Measurements from ENCODE around the gene NKX6-2. TPM values are rescaled to one million over a fixed set of nuclear protein-coding genes. Genes with fewer than 3 reads are reported as not detected.

The NKX6-2 gene
- total RNA-seq, 1 donor from 2014 or later, result not detected

GRCh38 chr10:132765435-132765834 is 20.5 kb downstream of the NKX6-2 start:
- Mint-ChIP-seq H3K9me3 (peaks cover 5% of the 10 kb centered on the region), H3K36me3 (ENCODE audit: low read depth) (peaks cover 24% of the 10 kb centered on the region), H3K4me1 (ENCODE audit: low read depth) (peaks cover 7% of the 10 kb centered on the region), H3K27me3 (ENCODE audit: low read depth) (no peaks in the 10 kb centered on the region), H3K4me3 (ENCODE audit: low read depth) (no peak overlapping the region), H3K27ac (no peak overlapping the region)
- DNase-seq (ENCODE audit: low spot score), result no peak
- intact Hi-C loops (cut with micrococcal nuclease), result no loop called here

- Mint-ChIP-seq H3K4me1 (ENCODE audit: low read depth) (peaks cover 7% of the 10 kb centered on the region), H3K36me3 (ENCODE audit: low read depth) (peaks cover 18% of the 10 kb centered on the region), H3K27ac (no peak overlapping the region), H3K9me3 (peaks cover 5% of the 10 kb centered on the region), H3K4me3 (ENCODE audit: low read depth) (no peak overlapping the region), H3K27me3 (ENCODE audit: low read depth) (no peaks in the 10 kb centered on the region)
- intact Hi-C loops (cut with micrococcal nuclease), result no loop called here
- no peak for DNase-seq (ENCODE audit: low spot score)
These were observed 21.8 kb downstream of the NKX6-2 start for GRCh38 chr10:132764108-132764507.

- no peak for DNase-seq (ENCODE audit: low spot score)
- no peak overlapping the region for H3K27ac Mint-ChIP-seq
These were observed 22.4 kb downstream of the NKX6-2 start for GRCh38 chr10:132763545-132763944.

GRCh38 chr10:132762267-132762666 is 23.7 kb downstream of the NKX6-2 start:
- Mint-ChIP-seq H3K36me3 (ENCODE audit: low read depth) (peaks cover 7% of the 10 kb centered on the region), H3K4me3 (ENCODE audit: low read depth) (no peak overlapping the region), H3K27ac (no peak overlapping the region), H3K4me1 (ENCODE audit: low read depth) (peaks cover 7% of the 10 kb centered on the region), H3K27me3 (ENCODE audit: low read depth) (no peaks in the 10 kb centered on the region), H3K9me3 (peaks cover 5% of the 10 kb centered on the region)
- intact Hi-C loops (cut with micrococcal nuclease), result no loop called here
- no peak for DNase-seq (ENCODE audit: low spot score)

More at GRCh38 chr10:132763545-132763944, 22.4 kb downstream of the NKX6-2 start:
- H3K36me3 Mint-ChIP-seq (ENCODE audit: low read depth), result peaks cover 12% of the 10 kb centered on the region
- H3K4me1 Mint-ChIP-seq (ENCODE audit: low read depth), result peaks cover 7% of the 10 kb centered on the region
- no peaks in the 10 kb centered on the region for H3K27me3 Mint-ChIP-seq (ENCODE audit: low read depth)
- H3K9me3 Mint-ChIP-seq, result peaks cover 5% of the 10 kb centered on the region
- intact Hi-C loops (cut with micrococcal nuclease), result no loop called here
- H3K4me3 Mint-ChIP-seq (ENCODE audit: low read depth), result no peak overlapping the region

- DNase-seq (ENCODE audit: low spot score), result no peak
- intact Hi-C loops (cut with micrococcal nuclease), result no loop called here
- no peak overlapping the region for H3K27ac Mint-ChIP-seq
- peaks cover 7% of the 10 kb centered on the region for H3K4me1 Mint-ChIP-seq (ENCODE audit: low read depth)
- H3K36me3 Mint-ChIP-seq (ENCODE audit: low read depth), result peaks cover 7% of the 10 kb centered on the region
- H3K9me3 Mint-ChIP-seq, result peaks cover 3% of the 10 kb centered on the region
- H3K27me3 Mint-ChIP-seq (ENCODE audit: low read depth), result no peaks in the 10 kb centered on the region
- no peak overlapping the region for H3K4me3 Mint-ChIP-seq (ENCODE audit: low read depth)
These were observed 24.4 kb downstream of the NKX6-2 start for GRCh38 chr10:132761395-132762060.

GRCh38 chr10:132758865-132759264 is 27.1 kb downstream of the NKX6-2 start:
- Mint-ChIP-seq H3K4me1 (ENCODE audit: low read depth) (peaks cover 7% of the 10 kb centered on the region), H3K27ac (no peak overlapping the region), H3K4me3 (ENCODE audit: low read depth) (no peak overlapping the region), H3K27me3 (ENCODE audit: low read depth) (no peaks in the 10 kb centered on the region), H3K36me3 (ENCODE audit: low read depth) (peaks cover 19% of the 10 kb centered on the region), H3K9me3 (peaks cover 7% of the 10 kb centered on the region)
- intact Hi-C loops (cut with micrococcal nuclease), result no loop called here
- DNase-seq (ENCODE audit: low spot score), result no peak

- H3K4me1 Mint-ChIP-seq (ENCODE audit: low read depth), result peaks cover 4% of the 10 kb centered on the region
- no peak for DNase-seq (ENCODE audit: low spot score)
- intact Hi-C loops (cut with micrococcal nuclease), result no loop called here
- H3K36me3 Mint-ChIP-seq (ENCODE audit: low read depth), result peaks cover 19% of the 10 kb centered on the region
- no peaks in the 10 kb centered on the region for H3K27me3 Mint-ChIP-seq (ENCODE audit: low read depth)
- H3K27ac Mint-ChIP-seq, result no peak overlapping the region
- peaks cover 7% of the 10 kb centered on the region for H3K9me3 Mint-ChIP-seq
- no peak overlapping the region for H3K4me3 Mint-ChIP-seq (ENCODE audit: low read depth)
These were observed 28.8 kb downstream of the NKX6-2 start for GRCh38 chr10:132757171-132757570.

- Mint-ChIP-seq H3K27ac (no peak overlapping the region), H3K4me3 (ENCODE audit: low read depth) (no peak overlapping the region), H3K36me3 (ENCODE audit: low read depth) (peaks cover 19% of the 10 kb centered on the region), H3K4me1 (ENCODE audit: low read depth) (no peaks in the 10 kb centered on the region), H3K27me3 (ENCODE audit: low read depth) (no peaks in the 10 kb centered on the region), H3K9me3 (peaks cover 7% of the 10 kb centered on the region)
- no peak for DNase-seq (ENCODE audit: low spot score)
- intact Hi-C loops (cut with micrococcal nuclease), result no loop called here
These were observed 29.4 kb downstream of the NKX6-2 start for GRCh38 chr10:132756591-132756990.

GRCh38 chr10:132755166-132755711 is 30.7 kb downstream of the NKX6-2 start:
- H3K9me3 Mint-ChIP-seq, result peaks cover 7% of the 10 kb centered on the region
- no peak for DNase-seq (ENCODE audit: low spot score)
- intact Hi-C loops (cut with micrococcal nuclease), result no loop called here
- H3K27ac Mint-ChIP-seq, result no peak overlapping the region
- no peaks in the 10 kb centered on the region for H3K27me3 Mint-ChIP-seq (ENCODE audit: low read depth)
- peaks cover 19% of the 10 kb centered on the region for H3K36me3 Mint-ChIP-seq (ENCODE audit: low read depth)
- no peaks in the 10 kb centered on the region for H3K4me1 Mint-ChIP-seq (ENCODE audit: low read depth)
- H3K4me3 Mint-ChIP-seq (ENCODE audit: low read depth), result no peak overlapping the region

GRCh38 chr10:132754071-132754470 is 31.9 kb downstream of the NKX6-2 start:
- Mint-ChIP-seq H3K27ac (no peak overlapping the region), H3K27me3 (ENCODE audit: low read depth) (no peaks in the 10 kb centered on the region), H3K4me3 (ENCODE audit: low read depth) (no peak overlapping the region), H3K4me1 (ENCODE audit: low read depth) (no peaks in the 10 kb centered on the region), H3K36me3 (ENCODE audit: low read depth) (peaks cover 19% of the 10 kb centered on the region), H3K9me3 (peaks cover 7% of the 10 kb centered on the region)
- no peak for DNase-seq (ENCODE audit: low spot score)
- intact Hi-C loops (cut with micrococcal nuclease), result no loop called here

- Mint-ChIP-seq H3K27me3 (ENCODE audit: low read depth) (no peaks in the 10 kb centered on the region), H3K4me3 (ENCODE audit: low read depth) (no peak overlapping the region), H3K27ac (no peak overlapping the region), H3K9me3 (peaks cover 7% of the 10 kb centered on the region), H3K4me1 (ENCODE audit: low read depth) (no peaks in the 10 kb centered on the region), H3K36me3 (ENCODE audit: low read depth) (peaks cover 19% of the 10 kb centered on the region)
- intact Hi-C loops (cut with micrococcal nuclease), result no loop called here
- no peak for DNase-seq (ENCODE audit: low spot score)
These were observed 32.4 kb downstream of the NKX6-2 start for GRCh38 chr10:132753596-132753995.

- peaks cover 7% of the 10 kb centered on the region for H3K9me3 Mint-ChIP-seq
- no peaks in the 10 kb centered on the region for H3K27me3 Mint-ChIP-seq (ENCODE audit: low read depth)
- no peak overlapping the region for H3K27ac Mint-ChIP-seq
- H3K4me3 Mint-ChIP-seq (ENCODE audit: low read depth), result no peak overlapping the region
- H3K4me1 Mint-ChIP-seq (ENCODE audit: low read depth), result no peaks in the 10 kb centered on the region
- intact Hi-C loops (cut with micrococcal nuclease), result no loop called here
- peaks cover 19% of the 10 kb centered on the region for H3K36me3 Mint-ChIP-seq (ENCODE audit: low read depth)
- DNase-seq (ENCODE audit: low spot score), result no peak
These were observed 33.0 kb downstream of the NKX6-2 start for GRCh38 chr10:132752961-132753360.

GRCh38 chr10:132752378-132752777 is 33.6 kb downstream of the NKX6-2 start:
- Mint-ChIP-seq H3K4me1 (ENCODE audit: low read depth) (no peaks in the 10 kb centered on the region), H3K9me3 (peaks cover 7% of the 10 kb centered on the region), H3K27ac (no peak overlapping the region), H3K4me3 (ENCODE audit: low read depth) (no peak overlapping the region), H3K27me3 (ENCODE audit: low read depth) (no peaks in the 10 kb centered on the region), H3K36me3 (ENCODE audit: low read depth) (peaks cover 19% of the 10 kb centered on the region)
- no peak for DNase-seq (ENCODE audit: low spot score)
- intact Hi-C loops (cut with micrococcal nuclease), result no loop called here
